ENCODE measurements around the gene TLE6.
"Not testable (repeated sequence)": the region's sequence is repeated elsewhere in the genome, so short reads cannot be mapped to it uniquely, and the experiment has no call there.

TLE6 gene

DNA sequence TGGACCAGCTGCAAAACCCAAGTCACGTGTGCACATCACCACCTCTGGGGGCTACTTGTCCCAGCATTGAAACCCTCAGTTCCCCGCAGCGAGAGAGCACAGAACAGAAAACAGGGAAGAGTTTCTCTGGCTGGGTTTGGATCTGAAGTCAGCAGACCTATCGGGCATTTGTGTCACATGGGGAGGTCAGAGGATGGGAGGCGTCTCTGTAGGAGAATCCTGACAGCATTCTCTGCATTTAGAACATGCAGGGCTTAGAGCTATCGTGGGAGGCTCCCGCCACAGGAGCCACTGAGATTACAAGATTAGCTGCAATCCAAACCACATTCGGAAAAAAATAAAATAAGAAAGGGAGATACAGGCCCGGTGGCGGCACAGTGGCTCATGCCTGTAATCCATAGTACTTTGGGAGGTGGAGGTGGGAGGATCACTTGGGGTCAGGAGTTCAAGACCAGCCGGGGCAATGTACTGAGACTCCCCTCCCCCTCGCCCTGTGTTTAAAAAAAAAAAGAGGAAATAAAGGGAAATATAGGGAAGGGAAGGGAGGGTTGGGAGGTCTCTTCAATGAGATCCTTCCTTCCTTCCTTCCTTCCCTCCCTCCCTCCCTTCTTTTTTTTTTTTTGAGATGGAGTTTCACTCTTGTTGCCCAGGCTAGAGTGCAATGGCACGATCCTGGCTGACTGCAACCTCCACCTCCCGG lies 2.9 kb upstream of the TLE6 start:
- no peak for DNase-seq (ENCODE audit: low spot score)

- DNase-seq (ENCODE audit: low spot score) = no peak
These were observed 759 bp upstream of the TLE6 start for GRCh38 chr19:2976609-2977000.

DNA sequence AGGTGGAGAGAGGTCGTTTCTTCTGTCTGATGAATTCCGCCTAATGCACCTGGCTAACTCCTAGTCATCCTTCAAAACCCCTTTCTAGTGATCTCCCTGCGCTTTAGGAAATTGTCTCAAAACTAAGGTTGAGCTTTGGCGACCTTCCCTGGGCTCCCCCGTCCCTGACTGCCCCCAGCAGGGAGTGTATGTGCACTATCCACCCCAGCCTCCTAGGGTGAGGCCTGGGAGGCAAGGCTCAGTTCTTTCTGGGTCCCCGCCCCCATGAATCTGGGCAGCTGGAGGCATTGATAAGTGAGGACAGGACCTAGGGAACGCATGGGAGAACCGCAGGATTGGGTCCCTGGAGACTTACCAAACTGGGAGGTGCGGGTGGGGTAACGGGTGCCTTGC lies 378 bp downstream of the TLE6 start:
- no peak for DNase-seq (ENCODE audit: low spot score)

- no peak for DNase-seq (ENCODE audit: low spot score)
These were observed 903 bp downstream of the TLE6 start for GRCh38 chr19:2978166-2978767.

DNA sequence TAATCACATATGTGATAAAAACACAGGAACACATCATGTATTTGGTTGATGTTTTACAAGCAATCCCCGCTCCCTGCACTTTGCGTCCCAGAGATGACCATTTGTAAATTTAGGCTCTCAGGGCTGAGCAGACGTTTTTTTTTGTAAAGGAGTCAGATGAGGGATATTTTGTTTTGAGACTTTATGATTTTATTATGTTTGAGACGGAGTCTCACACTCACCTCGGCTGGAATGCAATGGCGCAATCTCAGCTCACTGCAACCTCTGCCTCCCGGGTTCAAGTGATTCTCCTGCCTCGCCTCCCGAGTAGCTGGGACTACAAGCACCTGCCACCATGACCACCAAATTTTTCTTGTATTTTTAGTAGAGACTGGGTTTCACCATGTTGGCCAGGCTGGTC lies 1.4 kb downstream of the TLE6 start:
- DNase-seq (ENCODE audit: low spot score) = no peak

GRCh38 chr19:2981898-2982297 lies 4.5 kb downstream of the TLE6 start:
- no peak for DNase-seq (ENCODE audit: low spot score)

- no peak for DNase-seq (ENCODE audit: low spot score)
These were observed 5.2 kb downstream of the TLE6 start for GRCh38 chr19:2982561-2982960.

- DNase-seq (ENCODE audit: low spot score) = no peak
These were observed 5.6 kb downstream of the TLE6 start for GRCh38 chr19:2982983-2983350.

GRCh38 chr19:2983351-2984214 lies 6.2 kb downstream of the TLE6 start:
- no peak for DNase-seq (ENCODE audit: low spot score)

DNA sequence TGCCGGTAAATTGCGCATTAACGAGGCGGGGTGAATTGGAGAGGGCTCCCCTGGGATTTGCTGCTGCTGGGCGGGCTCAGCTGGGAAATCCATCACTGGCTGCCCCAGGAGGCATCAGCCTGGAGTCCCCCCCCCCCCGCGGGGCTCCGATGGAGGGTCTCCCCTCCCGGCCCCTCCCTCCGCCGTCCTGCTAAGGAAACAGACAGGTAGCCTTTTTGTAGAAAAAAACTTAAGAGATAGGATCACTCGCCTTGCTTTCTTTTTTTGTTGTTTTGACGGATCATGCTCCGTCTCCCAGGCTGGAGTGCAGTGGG lies 6.8 kb downstream of the TLE6 start:
- no peak for DNase-seq (ENCODE audit: low spot score)

- DNase-seq (ENCODE audit: low spot score) = no peak
These were observed 9.7 kb downstream of the TLE6 start for GRCh38 chr19:2986951-2987524.

DNA sequence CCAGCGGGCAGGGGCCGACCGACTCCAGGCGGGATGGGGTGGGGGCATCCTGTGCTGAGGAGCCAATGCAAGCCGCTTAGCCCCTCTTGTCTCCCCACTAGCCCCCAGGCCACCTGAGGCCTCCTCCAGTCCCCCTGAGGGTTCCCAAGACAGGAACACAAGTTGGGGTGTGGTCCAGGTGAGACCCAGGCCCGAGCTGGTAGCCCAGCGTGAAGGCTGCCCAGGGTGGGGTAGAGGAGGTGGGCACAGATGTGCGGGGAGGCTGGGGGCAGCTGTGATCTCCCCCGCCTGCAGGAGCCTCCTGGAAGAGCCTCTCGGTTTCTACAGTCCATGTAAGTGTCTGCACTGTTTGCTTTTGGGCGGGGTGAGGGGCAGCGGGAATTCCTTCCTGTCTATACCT lies 10.4 kb downstream of the TLE6 start:
- no peak for DNase-seq (ENCODE audit: low spot score)

- no peak for DNase-seq (ENCODE audit: low spot score)
These were observed 11.2 kb downstream of the TLE6 start for GRCh38 chr19:2988568-2988967.

DNA sequence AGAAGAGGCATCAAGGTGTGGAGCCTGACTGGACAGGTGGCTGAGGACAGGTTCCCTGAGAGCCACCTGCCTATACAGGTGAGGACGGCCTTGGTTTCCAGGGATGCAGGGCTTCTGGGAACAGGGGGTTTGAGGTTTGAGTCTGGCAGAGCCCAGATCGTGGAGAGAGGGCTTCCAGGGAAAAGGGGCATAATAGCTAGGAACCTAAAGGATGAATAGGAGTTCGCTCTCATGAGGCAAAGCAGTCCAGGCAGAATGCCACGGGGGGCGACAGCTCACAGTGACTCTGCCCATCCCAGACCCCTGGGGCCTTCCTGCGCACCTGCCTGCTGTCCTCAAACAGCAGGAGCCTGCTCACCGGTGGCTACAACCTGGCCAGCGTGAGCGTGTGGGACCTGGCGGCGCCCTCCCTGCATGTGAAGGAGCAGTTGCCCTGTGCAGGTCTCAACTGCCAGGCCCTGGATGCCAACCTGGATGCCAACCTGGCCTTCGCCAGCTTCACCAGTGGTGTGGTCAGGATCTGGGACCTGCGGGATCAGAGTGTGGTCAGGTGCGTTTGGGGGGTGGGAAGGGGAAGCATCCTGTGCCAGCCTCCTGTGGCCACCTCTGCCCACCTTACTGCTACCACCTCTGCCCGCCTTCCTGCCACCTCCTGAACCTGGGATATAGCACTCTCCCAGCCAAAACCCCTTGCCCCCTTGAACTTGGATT lies 12.0 kb downstream of the TLE6 start:
- DNase-seq (ENCODE audit: low spot score) = no peak

GRCh38 chr19:2992333-2992732 lies 15.0 kb downstream of the TLE6 start:
- DNase-seq (ENCODE audit: low spot score) = not testable (repeated sequence)

- no peak for DNase-seq (ENCODE audit: low spot score)
These were observed 15.6 kb downstream of the TLE6 start for GRCh38 chr19:2992958-2993357.

- DNase-seq (ENCODE audit: low spot score) = no peak
These were observed 16.2 kb downstream of the TLE6 start for GRCh38 chr19:2993579-2993978.

- DNase-seq (ENCODE audit: low spot score) = no peak
These were observed 17.3 kb downstream of the TLE6 start for GRCh38 chr19:2994588-2995131.

DNA sequence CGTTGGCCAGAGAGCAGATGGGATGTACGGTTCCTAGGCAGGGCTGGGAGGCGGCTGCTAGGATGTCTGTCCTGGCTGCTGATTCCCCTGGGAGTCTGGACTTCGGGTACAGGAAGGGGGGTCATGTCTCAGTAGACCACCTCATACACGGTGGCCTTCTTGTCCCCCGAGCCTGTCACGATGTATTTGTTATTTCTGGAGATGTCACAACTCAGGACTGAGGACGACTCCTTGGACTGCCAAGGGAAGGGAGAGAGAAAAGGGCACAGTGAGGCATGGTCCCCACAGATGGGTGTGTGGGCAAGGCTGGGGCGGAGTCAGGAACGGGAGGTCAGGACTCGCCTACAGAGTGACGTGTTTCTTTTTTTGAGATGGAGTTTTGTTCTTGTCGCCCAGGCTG lies 20.4 kb downstream of the TLE6 start:
- DNase-seq (ENCODE audit: low spot score) = no peak

GRCh38 chr19:2998642-2999041 lies 21.3 kb downstream of the TLE6 start:
- no peak for DNase-seq (ENCODE audit: low spot score)

DNA sequence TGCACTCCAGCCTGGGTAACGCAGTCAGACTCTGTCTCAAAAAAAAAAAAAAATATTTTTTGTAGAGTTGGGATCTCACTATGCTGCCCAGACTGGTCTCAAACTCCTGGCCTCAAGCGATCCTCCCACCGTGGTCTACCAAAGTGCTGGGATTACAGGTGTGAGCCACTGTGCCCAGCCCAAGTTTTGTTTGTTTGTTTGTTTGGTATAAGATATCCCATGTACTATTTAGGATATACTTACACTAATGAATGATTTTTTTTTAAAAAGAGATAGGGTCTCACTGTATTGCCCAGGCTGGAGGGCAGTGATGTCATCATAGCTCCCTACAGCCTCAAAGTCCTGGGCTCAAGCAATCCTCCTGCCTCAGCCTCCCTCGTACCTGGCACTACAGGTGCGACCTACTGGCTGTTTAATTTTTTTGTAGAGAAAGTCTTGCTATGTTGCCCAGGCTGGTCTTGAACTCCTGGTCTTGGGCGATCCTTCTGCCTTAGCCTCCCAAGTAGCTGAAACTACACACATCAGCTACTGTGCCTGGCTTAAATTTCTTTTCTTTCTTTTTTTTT lies 24.0 kb downstream of the TLE6 start:
- no peak for DNase-seq (ENCODE audit: low spot score)

DNA sequence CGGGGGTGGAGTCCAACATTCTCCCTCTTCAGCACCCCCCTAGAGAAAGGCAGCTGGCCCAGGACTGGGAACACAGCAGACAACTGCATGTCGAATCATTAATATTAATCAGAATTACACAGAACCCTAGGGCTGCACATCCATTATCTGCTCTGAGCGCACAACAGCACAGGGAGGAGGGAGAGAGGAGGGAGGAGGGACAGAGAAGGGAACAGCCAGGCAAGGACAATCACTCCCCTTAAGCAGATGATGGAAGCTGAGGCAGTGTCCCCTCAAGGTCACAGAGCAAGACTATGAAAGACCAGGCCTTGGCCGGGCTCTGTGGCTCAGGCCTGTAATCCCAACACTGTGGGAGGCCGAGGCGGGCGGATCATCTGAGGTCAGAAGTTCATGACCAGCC lies 25.7 kb downstream of the TLE6 start:
- no peak for DNase-seq (ENCODE audit: low spot score)
